ENCODE results near the gene KRTAP10-9.
"Not testable (repeated sequence)": the region's sequence is repeated elsewhere in the genome, so short reads cannot be mapped to it uniquely, and the experiment has no call there.

The KRTAP10-9 gene

DNA sequence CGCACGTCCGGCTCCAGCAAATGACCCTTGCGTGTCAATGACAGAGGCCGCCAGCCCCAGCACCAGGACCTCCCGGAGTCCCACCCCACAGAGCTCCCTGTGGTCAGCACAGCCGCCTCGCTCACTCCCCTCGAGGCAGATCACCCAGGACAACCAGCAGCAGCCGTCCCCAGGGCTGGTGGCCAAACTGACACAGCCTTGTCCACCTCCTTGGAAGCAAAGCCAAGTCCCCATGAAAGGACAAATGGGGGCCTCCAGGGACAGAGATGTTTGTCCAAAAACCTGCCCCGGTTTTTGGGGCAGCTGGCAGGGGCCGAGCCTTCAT, 12.4 kb downstream of the KRTAP10-9 start:
- DNase-seq (ENCODE audit: low read depth, low spot score) = no peak

DNA sequence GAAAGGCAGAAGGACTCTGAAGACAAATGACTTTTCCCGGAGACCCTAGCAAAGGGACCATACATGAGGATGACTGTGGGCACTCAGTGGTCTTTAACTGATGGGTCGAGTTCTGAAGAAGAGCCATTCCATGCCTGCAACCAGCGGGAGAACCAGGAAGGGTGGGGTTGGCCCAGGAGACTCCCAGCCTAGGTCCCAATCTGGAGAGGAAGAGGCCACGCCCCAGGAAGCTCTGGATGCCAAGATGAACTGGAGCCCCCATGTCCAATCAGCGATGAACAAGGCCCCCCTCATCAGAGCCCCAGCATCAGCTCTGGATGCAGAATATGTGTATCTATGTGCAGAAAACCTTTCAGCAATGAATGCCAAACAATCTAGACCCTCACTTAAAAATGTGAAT, 13.9 kb downstream of the KRTAP10-9 start:
- no peak for DNase-seq (ENCODE audit: low read depth, low spot score)

DNA sequence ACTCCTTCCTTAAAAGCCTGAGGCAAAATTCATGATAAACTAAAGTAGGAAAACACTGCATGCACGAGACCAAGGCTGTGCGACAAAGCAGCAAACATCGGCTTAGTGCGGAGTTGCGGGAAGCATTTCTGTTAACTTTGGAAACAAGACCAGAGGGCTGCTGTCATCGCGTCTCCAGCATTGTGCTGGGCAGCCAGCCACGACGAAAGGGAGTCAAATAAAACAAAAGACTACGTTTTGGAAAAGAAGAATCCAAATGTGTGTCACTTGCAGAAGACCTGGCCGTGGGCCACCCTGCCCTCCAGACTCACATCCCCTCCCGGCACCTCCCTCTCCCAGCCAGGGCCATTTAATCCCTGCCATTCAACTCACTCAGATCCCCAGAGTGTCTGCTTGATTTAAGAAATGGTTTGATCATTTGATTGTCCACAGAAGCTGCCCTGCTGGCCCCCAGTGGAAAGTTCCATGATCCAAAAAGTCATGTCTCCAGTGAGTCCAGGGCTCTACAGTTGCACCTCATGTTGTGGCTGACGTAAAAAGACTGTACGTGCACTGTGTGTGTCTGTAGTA, 16.9 kb downstream of the KRTAP10-9 start:
- DNase-seq (ENCODE audit: low read depth, low spot score) = no peak

DNA sequence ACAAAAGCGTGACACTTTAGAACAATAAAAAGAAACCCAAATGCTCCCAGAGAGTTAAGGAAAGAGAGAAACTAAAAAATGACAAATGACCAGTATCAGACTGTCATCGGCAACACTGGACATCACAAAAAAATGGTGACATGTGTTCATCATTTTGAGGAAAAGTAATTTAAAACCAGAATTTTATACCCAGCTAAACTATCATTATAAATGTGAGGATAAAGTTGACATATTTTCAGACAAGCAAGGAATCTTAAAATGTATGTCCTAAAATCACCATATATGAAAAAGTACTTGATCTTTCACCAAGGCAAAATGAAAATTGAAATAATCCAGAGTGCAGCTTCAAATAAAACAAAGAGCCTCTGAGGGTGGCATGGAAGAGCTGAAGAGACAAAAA, 18.0 kb downstream of the KRTAP10-9 start:
- no peak for DNase-seq (ENCODE audit: low read depth, low spot score)

DNA sequence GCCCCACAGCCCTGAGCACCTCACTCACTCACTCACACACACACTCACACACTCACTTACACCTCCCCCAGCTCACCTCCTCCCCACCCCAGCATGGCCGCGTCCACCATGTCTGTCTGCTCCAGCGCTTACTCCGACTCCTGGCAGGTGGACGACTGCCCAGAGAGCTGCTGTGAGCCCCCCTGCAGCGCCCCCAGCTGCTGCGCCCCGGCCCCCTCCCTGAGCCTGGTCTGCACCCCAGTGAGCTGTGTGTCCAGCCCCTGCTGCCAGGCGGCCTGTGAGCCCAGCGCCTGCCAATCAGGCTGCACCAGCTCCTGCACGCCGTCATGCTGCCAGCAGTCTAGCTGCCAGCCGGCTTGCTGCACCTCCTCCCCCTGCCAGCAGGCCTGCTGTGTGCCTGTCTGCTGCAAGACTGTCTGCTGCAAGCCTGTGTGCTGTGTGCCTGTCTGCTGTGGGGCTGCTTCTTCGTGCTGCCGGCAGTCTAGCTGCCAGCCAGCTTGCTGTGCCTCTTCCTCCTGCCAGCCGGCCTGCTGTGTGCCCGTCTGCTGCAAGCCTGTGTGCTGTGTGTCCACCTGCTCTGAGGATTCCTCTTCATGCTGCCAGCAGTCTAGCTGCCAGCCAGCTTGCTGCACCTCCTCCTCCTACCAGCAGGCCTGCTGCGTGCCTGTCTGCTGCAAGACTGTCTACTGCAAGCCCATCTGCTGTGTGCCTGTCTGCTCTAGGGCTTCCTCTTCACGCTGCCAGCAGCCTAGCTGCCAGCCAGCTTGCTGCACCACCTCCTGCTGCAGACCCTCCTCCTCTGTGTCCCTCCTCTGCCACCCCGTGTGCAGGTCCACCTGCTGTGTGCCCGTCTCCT, 19.7 kb downstream of the KRTAP10-9 start, which contains the start of gene KRTAP10-11:
TSS of gene KRTAP10-11 (plus strand) at position 49 of the 856 bp plus-strand sequence. CDS start at position 94, 45 bp downstream.
- DNase-seq (ENCODE audit: low read depth, low spot score) = not testable (repeated sequence)

DNA sequence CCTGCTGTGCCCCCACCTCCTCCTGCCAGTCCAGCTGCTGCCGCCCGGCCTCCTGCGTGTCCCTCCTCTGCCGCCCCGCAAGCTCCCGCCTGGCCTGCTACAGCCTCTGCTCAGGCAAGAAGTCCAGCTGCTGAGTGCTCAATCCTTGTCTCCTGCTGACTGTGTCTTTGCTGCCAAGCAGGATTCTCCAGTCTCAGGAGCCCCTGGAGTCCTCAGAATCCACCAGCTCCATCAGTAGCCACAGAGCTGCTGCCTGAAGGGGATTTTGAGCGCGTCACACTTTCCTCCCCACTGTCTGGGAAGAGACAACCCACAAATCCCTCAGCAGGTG, 20.3 kb downstream of the KRTAP10-9 start:
- no peak for DNase-seq (ENCODE audit: low read depth, low spot score)

DNA sequence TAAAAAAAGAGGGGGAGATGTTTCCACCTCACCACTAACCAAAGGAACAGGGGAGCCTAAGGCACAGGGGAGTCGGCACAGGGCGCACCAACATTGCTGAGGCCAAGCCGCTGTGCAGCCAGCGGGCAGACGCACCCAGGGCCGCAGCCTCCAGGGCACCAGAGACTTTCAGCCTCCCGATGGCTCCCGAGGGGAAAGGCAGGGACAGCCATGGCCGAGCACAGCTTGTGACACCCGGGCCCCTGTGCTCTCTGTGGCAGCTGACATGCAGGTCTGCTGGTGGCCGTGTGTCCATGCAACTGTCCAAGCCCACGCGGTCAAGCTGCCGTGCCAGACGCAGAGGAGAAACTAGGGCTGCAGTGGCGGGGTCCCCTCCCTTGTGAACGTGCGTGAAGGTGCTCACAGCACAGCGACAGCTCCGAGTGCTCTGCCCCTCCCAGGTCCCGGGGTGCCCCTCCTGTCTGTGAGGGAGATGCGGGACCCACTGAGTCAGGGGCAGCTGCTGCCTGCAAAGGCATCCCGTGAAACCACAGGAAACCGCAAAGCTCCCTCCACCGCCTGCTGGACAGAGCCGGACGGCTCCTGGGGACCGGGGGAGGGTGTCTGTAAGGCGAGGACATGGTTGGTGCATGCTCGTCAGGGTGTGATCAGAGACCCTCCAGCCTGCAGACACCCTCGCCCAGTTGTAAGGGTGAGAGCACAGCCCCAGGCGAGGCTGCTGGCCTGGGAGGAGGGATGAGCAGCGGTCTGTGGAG, 21.8 kb downstream of the KRTAP10-9 start:
- DNase-seq (ENCODE audit: low read depth, low spot score) = no peak

DNA sequence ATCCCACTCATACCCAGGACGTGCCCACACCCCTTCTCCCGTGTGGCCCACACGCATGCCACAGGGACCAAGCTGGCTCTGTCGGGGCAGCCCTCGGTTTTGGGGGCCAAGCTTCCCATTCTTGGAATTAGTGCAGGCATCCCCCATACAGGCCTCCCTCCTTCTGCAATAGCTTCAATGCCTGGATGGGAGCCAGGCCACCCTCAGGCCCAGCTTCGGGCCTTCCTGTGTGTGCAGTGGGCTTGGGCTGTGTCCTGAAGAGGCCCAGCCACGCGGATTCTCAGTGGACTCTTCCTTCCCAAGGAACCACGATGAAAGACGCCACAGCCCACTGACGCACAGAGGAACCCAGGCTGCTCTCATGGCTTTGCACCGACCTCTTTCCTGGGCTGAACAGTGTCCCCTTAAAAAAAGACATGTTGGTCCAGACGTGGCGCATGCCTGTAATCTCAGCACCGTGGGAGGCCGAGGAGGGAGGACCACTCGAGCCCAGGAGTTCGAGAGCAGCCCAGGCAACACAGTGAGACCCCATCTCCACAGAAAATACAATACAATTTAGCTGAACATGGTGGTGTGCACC, 22.7 kb downstream of the KRTAP10-9 start:
- no peak for DNase-seq (ENCODE audit: low read depth, low spot score)

DNA sequence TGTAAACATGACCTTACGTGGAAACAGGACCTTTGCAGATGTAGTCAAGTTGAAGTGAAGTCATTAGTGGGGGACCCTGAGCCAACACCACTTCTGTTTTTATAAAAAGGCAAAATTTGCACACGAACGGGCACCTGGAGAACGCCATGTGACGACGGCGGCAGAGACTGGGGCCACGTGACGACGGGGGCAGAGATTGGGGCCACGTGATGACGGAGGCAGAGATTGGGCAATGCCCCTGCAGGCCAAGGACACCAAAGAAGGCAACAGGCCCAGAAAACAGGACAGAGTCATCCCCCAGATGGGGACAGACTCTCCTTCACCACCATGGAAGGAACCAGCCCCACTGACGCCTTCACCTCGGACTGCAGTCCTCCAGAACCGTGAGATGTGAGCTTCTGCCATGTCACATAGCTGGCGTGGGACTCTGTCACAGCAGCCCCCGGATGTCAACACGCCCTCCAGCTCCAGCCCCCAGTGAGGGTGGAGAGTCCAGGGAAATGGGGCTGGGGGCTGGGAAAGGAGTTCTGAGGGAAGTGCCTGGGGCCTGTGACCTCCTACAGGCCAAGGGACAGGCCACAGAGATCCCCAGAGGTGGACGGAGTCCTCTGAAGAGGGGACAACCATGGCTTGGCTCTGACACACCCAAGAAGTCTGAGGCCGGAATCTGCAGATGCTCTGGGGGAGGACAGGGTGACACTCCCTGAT, 23.5 kb downstream of the KRTAP10-9 start:
- no peak for DNase-seq (ENCODE audit: low read depth, low spot score)

DNA sequence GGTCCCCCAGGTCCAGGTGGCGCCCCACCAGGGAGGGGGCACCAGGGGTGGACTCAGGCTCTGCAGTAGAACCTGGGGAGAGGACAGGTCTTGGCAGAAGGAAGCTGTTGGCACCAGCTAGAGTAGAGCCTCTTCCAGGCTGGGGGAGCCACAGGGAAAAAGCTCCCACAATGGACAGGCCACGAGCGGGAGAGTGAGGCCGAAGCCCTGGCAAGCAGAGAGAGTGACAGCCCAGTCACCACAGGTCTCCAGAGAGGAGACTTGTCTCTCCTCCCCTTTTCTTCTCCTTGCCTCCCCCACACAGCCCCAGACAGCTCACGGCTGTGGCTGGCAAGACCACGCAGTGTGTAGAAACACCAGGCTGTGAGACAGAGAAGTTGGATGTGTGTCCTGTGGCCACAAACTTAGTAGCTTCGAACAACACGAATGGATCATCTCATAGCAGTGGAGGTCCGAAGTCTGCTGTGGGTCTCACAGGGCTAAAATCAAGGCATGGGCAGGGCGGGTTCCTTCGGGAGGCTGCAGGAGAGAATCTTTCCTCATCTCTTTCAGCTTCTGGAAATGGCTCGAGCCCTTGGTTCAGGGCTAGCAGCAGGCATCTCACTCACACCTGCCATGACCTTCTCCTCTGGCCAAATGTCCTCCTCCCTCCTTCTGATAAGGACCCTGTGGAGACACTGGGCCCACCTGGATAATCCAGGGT, 24.2 kb downstream of the KRTAP10-9 start:
- DNase-seq (ENCODE audit: low read depth, low spot score) = no peak

DNA sequence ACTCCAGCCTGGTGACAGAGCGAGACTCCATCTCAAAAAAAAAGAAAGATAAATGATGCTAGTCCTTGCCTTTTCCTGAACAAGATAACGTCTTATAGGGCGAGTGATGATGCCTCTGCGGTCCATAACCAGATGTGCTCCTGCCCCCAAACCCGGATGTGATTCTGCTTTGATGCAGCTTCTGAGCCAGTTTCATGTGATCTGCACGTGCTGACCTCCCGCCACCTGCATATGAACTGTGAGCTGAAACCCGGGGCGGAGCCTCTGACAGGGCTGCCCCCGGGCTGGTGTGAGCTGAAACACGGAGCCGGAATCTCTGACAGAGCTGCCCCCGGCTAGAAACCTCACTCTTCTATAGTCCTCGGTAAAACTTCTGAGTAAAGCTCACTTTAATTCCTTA, 26.2 kb downstream of the KRTAP10-9 start:
- DNase-seq (ENCODE audit: low read depth, low spot score) = no peak

DNA sequence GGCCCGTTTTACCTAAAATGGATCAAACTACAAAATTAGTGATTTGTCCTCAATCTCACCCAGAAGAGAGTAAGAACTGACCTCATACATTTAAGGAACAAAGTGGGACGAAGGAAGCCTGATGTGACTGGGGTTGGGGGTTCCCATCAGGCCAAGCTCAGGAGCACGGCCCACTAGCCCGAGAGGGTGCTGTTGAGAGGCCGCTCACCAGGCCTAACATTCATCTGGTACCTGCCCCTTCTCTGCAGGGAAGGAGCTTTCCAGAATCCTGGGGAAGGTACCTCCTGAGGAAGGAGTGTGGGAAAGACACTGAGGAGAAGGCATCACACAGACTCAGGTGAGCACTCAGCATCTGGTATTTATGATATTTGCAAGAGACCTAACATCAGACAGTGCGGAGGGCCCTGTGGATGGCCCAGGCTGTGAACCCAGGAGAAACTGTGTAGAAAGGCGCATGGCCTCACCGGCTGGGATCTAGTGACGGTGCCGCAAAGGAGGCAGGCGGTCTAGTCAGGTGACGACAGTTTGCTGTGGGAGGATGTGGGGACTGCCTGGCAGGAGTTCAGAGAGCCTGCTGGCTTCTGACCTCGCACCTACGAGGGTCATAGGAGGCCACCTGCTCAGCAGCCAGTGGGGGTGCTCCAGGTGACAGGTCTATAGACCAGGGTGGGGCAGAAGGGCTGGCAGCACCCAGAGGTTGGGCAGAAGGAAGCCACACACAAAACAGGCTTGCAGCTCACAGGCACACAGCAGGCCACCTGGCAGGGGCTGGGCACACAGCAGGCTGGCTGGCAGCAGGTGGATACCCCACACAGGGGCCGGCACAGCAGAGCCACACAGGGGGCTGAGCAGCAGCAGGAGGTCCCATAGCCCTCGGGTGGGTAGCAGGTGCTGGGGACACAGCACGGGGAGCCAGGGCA, 27.0 kb downstream of the KRTAP10-9 start:
- DNase-seq (ENCODE audit: low read depth, low spot score) = no peak

DNA sequence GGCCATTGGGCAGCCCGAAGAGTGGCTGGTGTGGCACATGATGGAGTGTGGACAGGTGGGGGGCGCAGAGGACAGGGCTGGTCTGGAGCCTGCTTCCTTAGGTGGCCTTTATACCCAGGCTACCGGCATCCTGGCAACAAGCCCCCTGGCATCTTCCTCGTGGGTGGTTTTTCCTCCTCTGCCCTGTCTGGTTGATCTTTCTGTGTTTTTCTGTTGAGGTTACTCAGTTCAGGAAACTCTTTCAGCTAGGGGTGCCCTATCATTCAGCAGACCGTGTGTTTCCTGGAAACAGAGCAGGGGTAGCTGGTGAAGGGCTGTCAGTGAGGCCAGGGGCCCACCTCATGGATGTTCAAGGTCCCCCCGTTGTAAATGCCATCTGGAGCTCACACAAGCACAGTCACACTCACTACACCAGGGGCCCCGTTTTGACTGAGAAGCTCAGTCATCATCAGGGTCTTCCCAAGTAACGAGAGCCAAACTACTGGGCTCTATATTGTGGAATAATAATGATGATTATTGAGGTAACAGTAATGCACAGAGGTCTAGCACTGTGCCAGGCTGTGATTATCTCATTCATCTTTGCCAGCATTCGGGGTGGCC, 27.8 kb downstream of the KRTAP10-9 start, which contains the start of gene KRTAP12-4:
TSS of gene KRTAP12-4 (minus strand) at position 84 of the 600 bp plus-strand sequence. CDS start at position 39, 45 bp downstream.
- DNase-seq (ENCODE audit: low read depth, low spot score) = no peak

DNA sequence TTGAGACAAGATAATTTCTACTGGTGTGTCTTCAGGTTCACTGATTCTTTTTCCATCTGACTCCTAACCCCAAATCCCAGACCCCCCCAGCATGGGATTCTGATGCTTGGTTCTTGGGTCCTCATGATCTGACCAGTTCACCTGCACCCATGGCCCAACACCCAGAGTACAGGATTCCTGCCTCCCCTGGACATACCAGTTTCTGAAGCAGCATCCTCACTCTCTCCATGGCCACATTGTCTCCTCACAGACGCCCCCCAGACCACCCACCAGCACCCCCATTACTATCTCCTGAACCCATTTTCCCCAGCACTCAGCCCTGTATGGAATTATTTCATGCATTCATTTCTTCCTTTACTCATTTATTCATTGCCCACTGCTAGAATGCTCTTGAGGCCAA, 30.0 kb downstream of the KRTAP10-9 start:
- no peak for DNase-seq (ENCODE audit: low read depth, low spot score)

DNA sequence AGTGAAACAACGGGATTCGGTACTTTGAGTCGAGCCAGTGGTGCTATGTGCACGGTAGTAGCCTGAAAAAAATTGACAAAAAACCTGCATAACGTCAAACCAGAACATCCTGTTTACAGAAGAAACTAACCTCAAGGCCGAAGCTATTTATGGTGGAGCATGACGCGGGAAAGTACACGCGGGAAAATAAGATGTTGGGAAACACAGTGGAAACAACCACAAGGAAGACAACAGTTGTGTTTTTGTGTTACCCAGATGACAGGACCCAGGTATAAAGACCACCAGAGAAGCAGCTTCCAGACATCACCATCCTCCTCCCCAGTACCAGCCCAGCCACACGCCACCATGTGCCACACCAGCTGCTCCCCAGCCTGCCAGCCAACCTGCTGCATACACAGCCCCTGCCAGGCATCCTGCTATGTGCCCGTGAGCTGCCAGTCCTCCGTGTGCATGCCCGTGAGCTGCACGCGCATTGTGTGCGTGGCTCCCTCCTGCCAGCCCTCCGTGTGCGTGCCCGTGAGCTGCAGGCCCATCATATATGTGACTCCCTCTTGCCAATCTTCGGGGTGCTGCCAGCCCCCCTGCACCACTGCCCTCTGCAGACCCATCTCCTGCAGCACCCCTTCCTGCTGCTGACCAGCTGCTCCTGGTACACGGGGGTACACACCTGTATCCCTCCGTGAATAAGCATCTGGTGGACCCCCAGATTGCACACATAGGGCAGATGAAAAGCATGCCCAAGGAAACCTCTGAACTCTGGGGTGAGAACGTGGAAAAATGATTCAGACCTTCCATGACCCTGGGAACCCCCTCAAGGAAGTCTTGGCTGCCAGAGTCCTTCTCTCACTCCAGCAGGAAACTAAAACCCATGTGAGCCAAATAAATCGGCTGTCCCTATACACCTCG, 31.0 kb downstream of the KRTAP10-9 start, which contains the start of gene KRTAP12-3:
TSS of gene KRTAP12-3 (plus strand) at position 298 of the 906 bp plus-strand sequence. CDS start at position 346, 48 bp downstream.
- no peak for DNase-seq (ENCODE audit: low read depth, low spot score)

DNA sequence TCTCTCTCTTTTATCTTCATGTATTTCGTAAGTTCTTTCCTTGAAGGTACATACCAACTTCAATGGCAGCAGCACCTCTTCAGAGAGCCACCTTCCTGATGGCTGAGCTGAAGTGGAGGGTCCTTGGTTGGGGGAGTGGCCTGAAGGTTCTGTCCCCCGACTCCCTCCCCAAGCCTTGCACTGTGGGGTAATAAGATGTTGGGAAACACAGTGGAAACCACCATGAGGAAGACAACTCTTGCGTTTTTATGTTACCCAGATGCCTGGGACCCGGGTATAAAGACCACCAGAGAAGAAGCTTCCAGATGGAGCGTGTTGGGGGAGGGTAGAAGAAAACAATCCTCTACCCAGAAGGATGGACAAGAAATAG, 31.6 kb downstream of the KRTAP10-9 start:
- DNase-seq (ENCODE audit: low read depth, low spot score) = no peak

DNA sequence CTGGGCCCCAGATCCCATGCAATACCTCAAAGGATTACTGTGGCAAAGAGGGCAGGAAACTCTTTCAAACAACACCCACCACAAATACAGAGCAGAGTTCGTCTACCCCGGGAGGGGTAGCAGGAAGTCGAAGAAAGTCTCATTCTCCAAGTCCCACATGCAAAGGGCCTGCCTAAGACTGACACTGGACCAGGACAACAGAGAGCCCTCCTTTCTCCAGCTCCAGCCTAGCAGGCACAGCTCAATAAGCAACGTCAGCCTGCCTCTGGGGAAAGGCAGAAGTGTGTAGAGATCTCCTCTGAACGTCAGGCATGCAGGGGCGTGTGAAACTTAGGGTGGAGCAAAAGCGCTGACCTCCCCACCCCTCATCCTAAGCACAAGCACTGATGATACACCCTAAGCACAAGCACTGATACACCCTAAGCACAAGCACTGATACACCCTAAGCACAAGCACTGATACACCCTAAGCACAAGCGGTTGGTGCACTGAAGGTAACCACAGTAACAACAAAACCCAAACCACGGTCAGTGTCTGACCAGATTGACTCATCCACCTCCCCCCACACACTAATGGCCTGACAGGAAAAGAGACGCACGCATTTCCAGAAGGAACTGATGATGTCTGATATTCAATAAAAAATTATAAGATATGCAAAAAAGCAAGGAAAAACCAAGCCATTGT, 32.2 kb downstream of the KRTAP10-9 start:
- DNase-seq (ENCODE audit: low read depth, low spot score) = no peak

DNA sequence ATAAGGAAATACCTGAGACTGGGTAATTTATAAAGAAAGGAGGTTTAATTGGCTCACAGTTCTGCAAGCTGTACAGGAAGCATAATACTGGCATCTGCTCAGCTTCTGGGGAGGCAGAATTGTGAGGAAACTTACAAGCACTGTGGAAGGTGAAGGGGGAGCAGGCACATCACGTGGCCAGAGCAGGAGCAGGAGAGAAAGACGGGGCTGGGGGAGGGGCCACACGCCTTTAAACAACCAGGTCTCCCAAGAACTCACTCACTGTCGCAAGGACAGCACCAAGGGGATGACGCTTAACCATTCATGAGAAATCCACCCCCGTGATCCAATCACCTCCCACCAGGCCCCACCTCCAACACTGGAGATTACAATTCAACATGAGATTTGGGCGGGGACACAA, 34.7 kb downstream of the KRTAP10-9 start:
- DNase-seq (ENCODE audit: low read depth, low spot score) = not testable (repeated sequence)

All from smooth muscle cell of the brain vasculature (primary cell).